ENCODE data around the gene BEAN1.
"Not testable (repeated sequence)": the region's sequence is repeated elsewhere in the genome, so short reads cannot be mapped to it uniquely, and the experiment has no call there.

BEAN1 gene

GRCh38 chr16:66508914-66509496 lies 81.9 kb downstream of the BEAN1 start:
- no peak for DNase-seq (ENCODE audit: low read depth in 2 of 2)

- no peak for DNase-seq (ENCODE audit: low read depth in 2 of 2)
Observed at GRCh38 chr16:66509576-66509975, 82.5 kb downstream of the BEAN1 start.

GRCh38 chr16:66510298-66510697 lies 83.2 kb downstream of the BEAN1 start:
- DNase-seq (ENCODE audit: low read depth in 2 of 2) = no peak

GRCh38 chr16:66510711-66511601 lies 83.9 kb downstream of the BEAN1 start:
- DNase-seq (ENCODE audit: low read depth in 2 of 2) = no peak

GRCh38 chr16:66511602-66512271 lies 84.6 kb downstream of the BEAN1 start:
- DNase-seq (ENCODE audit: low read depth in 2 of 2) = no peak

GRCh38 chr16:66512272-66513110 lies 85.4 kb downstream of the BEAN1 start:
- no peak for DNase-seq (ENCODE audit: low read depth in 2 of 2)

GRCh38 chr16:66513111-66513723 lies 86.1 kb downstream of the BEAN1 start:
- no peak for DNase-seq (ENCODE audit: low read depth in 2 of 2)

GRCh38 chr16:66514391-66514790 lies 87.3 kb downstream of the BEAN1 start:
- not testable (repeated sequence) for DNase-seq (ENCODE audit: low read depth in 2 of 2)

- DNase-seq (ENCODE audit: low read depth in 2 of 2) = not testable (repeated sequence)
Observed at GRCh38 chr16:66514980-66515595, 88.0 kb downstream of the BEAN1 start.

- no peak for DNase-seq (ENCODE audit: low read depth in 2 of 2)
Observed at GRCh38 chr16:66515596-66516508, 88.8 kb downstream of the BEAN1 start.

- DNase-seq (ENCODE audit: low read depth in 2 of 2) = no peak
Observed at GRCh38 chr16:66516509-66516807, 89.4 kb downstream of the BEAN1 start.

GRCh38 chr16:66516808-66517585 lies 89.9 kb downstream of the BEAN1 start:
- peak; percentile 61 to 64 for DNase-seq (ENCODE audit: low read depth in 2 of 2)

GRCh38 chr16:66517586-66518263 lies 90.6 kb downstream of the BEAN1 start:
- DNase-seq (ENCODE audit: low read depth in 2 of 2) = no peak

- DNase-seq (ENCODE audit: low read depth in 2 of 2) = no peak
Observed at GRCh38 chr16:66519482-66520373, 92.6 kb downstream of the BEAN1 start.

- DNase-seq (ENCODE audit: low read depth in 2 of 2) = no peak
Observed at GRCh38 chr16:66520406-66521170, 93.5 kb downstream of the BEAN1 start.

- no peak for DNase-seq (ENCODE audit: low read depth in 2 of 2)
Observed at GRCh38 chr16:66521252-66521713, 94.2 kb downstream of the BEAN1 start.
